ENCODE data around the gene NOC2L. TPM values are rescaled to one million over a fixed set of nuclear protein-coding genes. Genes with fewer than 3 reads are reported as not detected.

NOC2L gene
- polyA plus RNA-seq, 2 donors, result 60.8 to 67.4 TPM

GRCh38 chr1:914131-914890, 44.7 kb downstream of the NOC2L start:
- peaks cover 2 to 11% of the 10 kb centered on the region in 2 donors for H3K4me1 ChIP-seq (ENCODE audit: control insufficient read depth in 2 of 2, insufficient read depth in 2 of 2, low read length in 1 of 2)
- WGBS, 2 donors, result 71 to 72% methylated on average over 21 of the region's 21 CpGs

GRCh38 chr1:913491-914130, 45.4 kb downstream of the NOC2L start:
- no peaks in the 10 kb centered on the region for H3K36me3 ChIP-seq (ENCODE audit: control insufficient read depth in 2 of 2, insufficient read depth in 2 of 2, low read length in 1 of 2)
- no peak overlapping the region for H3K27ac ChIP-seq (ENCODE audit: low read depth in 2 of 2, low read length in 1 of 2)
- H3K4me1 ChIP-seq (ENCODE audit: control insufficient read depth in 2 of 2, insufficient read depth in 2 of 2, low read length in 1 of 2), result peaks cover 2 to 10% of the 10 kb centered on the region in 2 donors
- peaks cover 0 to 11% of the 10 kb centered on the region in 2 donors for H3K27me3 ChIP-seq (ENCODE audit: control insufficient read depth in 1 of 2, insufficient read depth in 2 of 2, low read length in 2 of 2)
- no peaks in the 10 kb centered on the region for H3K9me3 ChIP-seq (ENCODE audit: control insufficient read depth in 2 of 2, insufficient read depth in 1 of 2, low read depth in 1 of 2, low read length in 1 of 2)
- H3K4me3 ChIP-seq (ENCODE audit: low read depth in 1 of 2, low read length in 2 of 2), result no peak overlapping the region
- WGBS, 2 donors, result 70 to 74% methylated on average over 16 of the region's 16 CpGs

More at GRCh38 chr1:914131-914890, 44.7 kb downstream of the NOC2L start:
- Histone ChIP-seq H3K36me3 (ENCODE audit: control insufficient read depth in 2 of 2, insufficient read depth in 2 of 2, low read length in 1 of 2) (no peaks in the 10 kb centered on the region), H3K9me3 (ENCODE audit: control insufficient read depth in 2 of 2, insufficient read depth in 1 of 2, low read depth in 1 of 2, low read length in 1 of 2) (no peaks in the 10 kb centered on the region), H3K4me3 (ENCODE audit: low read depth in 1 of 2, low read length in 2 of 2) (no peak overlapping the region), H3K27me3 (ENCODE audit: control insufficient read depth in 1 of 2, insufficient read depth in 2 of 2, low read length in 2 of 2) (peaks cover 0 to 15% of the 10 kb centered on the region in 2 donors), H3K27ac (ENCODE audit: low read depth in 2 of 2, low read length in 1 of 2) (no peak overlapping the region)

DNA sequence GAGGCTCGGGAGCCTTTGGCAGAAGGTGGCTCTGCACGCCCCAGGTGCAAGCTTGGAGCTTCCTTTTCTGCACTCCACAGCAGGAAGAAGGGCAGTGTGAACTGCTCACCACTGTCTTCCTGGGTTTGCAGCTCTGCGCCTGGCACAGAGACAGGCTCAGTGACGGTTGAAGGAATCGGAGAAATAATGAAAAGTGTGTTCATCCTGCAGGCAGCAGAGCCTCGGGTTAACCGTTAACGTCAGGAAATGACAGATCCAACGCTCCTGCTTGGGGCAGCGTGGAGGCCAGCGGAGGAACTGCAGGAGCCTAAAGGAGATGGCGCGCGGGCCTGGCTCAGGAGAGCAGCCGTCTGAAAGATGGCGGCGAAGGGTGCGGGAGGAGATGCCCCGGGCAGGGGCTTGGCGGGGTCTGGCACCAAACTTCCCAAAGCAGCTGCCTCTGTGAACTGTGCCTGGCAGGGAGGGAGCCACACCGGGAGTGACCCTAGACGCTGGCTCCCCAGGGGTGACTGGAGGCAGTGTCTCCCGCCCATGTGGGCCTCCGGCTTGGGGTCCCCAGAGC, 46.2 kb downstream of the NOC2L start:
- H3K27ac ChIP-seq (ENCODE audit: low read depth in 2 of 2, low read length in 1 of 2), result no peak overlapping the region
- H3K4me3 ChIP-seq (ENCODE audit: low read depth in 1 of 2, low read length in 2 of 2), result no peak overlapping the region
- peaks cover 0 to 11% of the 10 kb centered on the region in 2 donors for H3K27me3 ChIP-seq (ENCODE audit: control insufficient read depth in 1 of 2, insufficient read depth in 2 of 2, low read length in 2 of 2)
- 42 to 50% methylated on average over 24 of the region's 24 CpGs for WGBS, 2 donors
- H3K36me3 ChIP-seq (ENCODE audit: control insufficient read depth in 2 of 2, insufficient read depth in 2 of 2, low read length in 1 of 2), result no peaks in the 10 kb centered on the region
- H3K9me3 ChIP-seq (ENCODE audit: control insufficient read depth in 2 of 2, insufficient read depth in 1 of 2, low read depth in 1 of 2, low read length in 1 of 2), result no peaks in the 10 kb centered on the region
- H3K4me1 ChIP-seq (ENCODE audit: control insufficient read depth in 2 of 2, insufficient read depth in 2 of 2, low read length in 1 of 2), result peaks cover 2 to 10% of the 10 kb centered on the region in 2 donors

- 66 to 67% methylated on average over 15 of the region's 15 CpGs for WGBS, 2 donors
- no peaks in the 10 kb centered on the region for H3K9me3 ChIP-seq (ENCODE audit: control insufficient read depth in 2 of 2, insufficient read depth in 1 of 2, low read depth in 1 of 2, low read length in 1 of 2)
- H3K27me3 ChIP-seq (ENCODE audit: control insufficient read depth in 1 of 2, insufficient read depth in 2 of 2, low read length in 2 of 2), result peaks cover 0 to 6% of the 10 kb centered on the region in 2 donors
- H3K4me3 ChIP-seq (ENCODE audit: low read depth in 1 of 2, low read length in 2 of 2), result no peak overlapping the region
- H3K27ac ChIP-seq (ENCODE audit: low read depth in 2 of 2, low read length in 1 of 2), result no peak overlapping the region
- no peaks in the 10 kb centered on the region for H3K36me3 ChIP-seq (ENCODE audit: control insufficient read depth in 2 of 2, insufficient read depth in 2 of 2, low read length in 1 of 2)
- peaks cover 2 to 10% of the 10 kb centered on the region in 2 donors for H3K4me1 ChIP-seq (ENCODE audit: control insufficient read depth in 2 of 2, insufficient read depth in 2 of 2, low read length in 1 of 2)
Observed at GRCh38 chr1:911875-912739, 46.9 kb downstream of the NOC2L start.

DNA sequence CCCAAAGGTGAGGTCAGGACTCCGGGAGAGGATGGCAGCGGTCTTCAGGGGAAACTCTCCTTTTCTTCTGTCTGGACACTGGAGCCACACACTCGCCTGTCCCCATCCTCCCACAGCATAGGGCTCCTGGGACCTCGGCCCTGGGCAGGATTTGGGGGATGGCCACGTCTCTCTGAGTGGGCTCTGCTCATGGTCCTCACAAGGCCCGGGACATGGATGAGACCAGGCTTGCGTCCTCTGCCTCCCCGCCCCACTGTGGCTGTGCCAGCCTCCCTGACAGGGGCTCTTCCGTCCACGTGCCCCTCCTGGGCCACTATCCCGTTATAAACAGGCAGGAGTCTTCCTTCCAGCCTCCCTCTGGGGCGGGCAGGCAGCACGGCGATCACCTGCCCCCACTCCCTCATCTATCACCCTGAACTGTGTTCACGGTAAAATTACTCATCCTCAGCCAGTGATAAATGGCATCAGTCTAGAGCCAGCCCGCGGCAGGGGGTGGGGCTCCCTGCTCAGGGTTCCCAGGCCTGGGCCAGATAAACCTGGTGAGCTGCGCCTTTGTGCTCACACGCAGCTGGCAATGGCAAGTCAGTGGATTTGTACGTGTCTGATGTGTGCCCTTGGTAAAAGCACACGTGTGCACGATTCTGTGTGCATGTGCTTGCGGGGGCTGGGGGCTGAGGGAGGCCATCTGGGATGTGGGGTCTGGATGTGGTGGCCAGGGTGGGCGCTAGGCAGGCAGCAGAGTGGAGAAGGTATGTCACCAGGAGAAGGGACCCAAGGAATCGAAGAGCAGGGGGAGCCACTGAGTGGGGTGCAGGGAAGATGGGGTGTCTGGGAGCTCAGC, 48.0 kb downstream of the NOC2L start:
- no peak overlapping the region for H3K4me3 ChIP-seq (ENCODE audit: low read depth in 1 of 2, low read length in 2 of 2)
- H3K36me3 ChIP-seq (ENCODE audit: control insufficient read depth in 2 of 2, insufficient read depth in 2 of 2, low read length in 1 of 2), result no peaks in the 10 kb centered on the region
- H3K9me3 ChIP-seq (ENCODE audit: control insufficient read depth in 2 of 2, insufficient read depth in 1 of 2, low read depth in 1 of 2, low read length in 1 of 2), result no peaks in the 10 kb centered on the region
- 36 to 39% methylated on average over 23 to 25 of the region's 25 CpGs for WGBS, 2 donors
- no peaks in the 10 kb centered on the region for H3K27me3 ChIP-seq (ENCODE audit: control insufficient read depth in 1 of 2, insufficient read depth in 2 of 2, low read length in 2 of 2)
- peaks cover 4 to 10% of the 10 kb centered on the region in 2 donors for H3K4me1 ChIP-seq (ENCODE audit: control insufficient read depth in 2 of 2, insufficient read depth in 2 of 2, low read length in 1 of 2)
- peak overlapping the region in 1 of 2 donors; percentile 19 for H3K27ac ChIP-seq (ENCODE audit: low read depth in 2 of 2, low read length in 1 of 2)

DNA sequence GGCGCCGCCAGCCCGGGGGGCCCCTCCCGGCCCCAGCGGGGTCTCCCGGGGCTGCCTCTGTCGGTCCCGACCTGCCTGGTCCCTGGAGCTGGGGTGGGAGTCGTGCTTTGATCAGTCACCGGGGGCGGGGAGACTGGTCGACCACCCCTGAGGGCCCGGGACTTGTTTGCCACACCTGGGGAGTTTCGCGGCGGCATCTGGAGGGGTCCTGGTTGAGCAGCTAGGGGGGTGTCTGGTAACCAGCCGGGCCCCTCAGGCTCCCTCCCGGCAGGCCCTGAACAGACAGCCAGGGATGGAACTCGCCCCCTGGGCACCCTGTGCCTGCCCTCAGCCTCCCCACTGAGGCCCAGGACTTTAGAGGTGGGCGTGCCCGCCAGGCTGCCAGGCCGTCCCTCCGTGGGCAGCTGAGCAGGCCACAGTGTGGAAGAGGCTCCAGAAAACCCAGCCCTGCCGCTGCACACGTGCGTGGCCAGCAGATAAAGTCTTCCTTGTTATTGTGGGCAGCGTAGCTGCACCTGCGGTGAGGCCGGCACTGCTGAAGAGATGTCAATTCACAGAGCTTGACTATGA, 48.7 kb downstream of the NOC2L start:
- no peak overlapping the region for H3K27ac ChIP-seq (ENCODE audit: low read depth in 2 of 2, low read length in 1 of 2)
- H3K4me3 ChIP-seq (ENCODE audit: low read depth in 1 of 2, low read length in 2 of 2), result no peak overlapping the region
- peaks cover 4 to 10% of the 10 kb centered on the region in 2 donors for H3K4me1 ChIP-seq (ENCODE audit: control insufficient read depth in 2 of 2, insufficient read depth in 2 of 2, low read length in 1 of 2)
- no peaks in the 10 kb centered on the region for H3K36me3 ChIP-seq (ENCODE audit: control insufficient read depth in 2 of 2, insufficient read depth in 2 of 2, low read length in 1 of 2)
- no peaks in the 10 kb centered on the region for H3K27me3 ChIP-seq (ENCODE audit: control insufficient read depth in 1 of 2, insufficient read depth in 2 of 2, low read length in 2 of 2)
- no peaks in the 10 kb centered on the region for H3K9me3 ChIP-seq (ENCODE audit: control insufficient read depth in 2 of 2, insufficient read depth in 1 of 2, low read depth in 1 of 2, low read length in 1 of 2)
- WGBS, 2 donors, result 18 to 24% methylated on average over 27 to 29 of the region's 29 CpGs

- H3K4me1 ChIP-seq (ENCODE audit: control insufficient read depth in 2 of 2, insufficient read depth in 2 of 2, low read length in 1 of 2), result peaks cover 4 to 10% of the 10 kb centered on the region in 2 donors
- no peaks in the 10 kb centered on the region for H3K27me3 ChIP-seq (ENCODE audit: control insufficient read depth in 1 of 2, insufficient read depth in 2 of 2, low read length in 2 of 2)
- H3K27ac ChIP-seq (ENCODE audit: low read depth in 2 of 2, low read length in 1 of 2), result no peak overlapping the region
Observed at GRCh38 chr1:909861-910310, 49.2 kb downstream of the NOC2L start.

GRCh38 chr1:908661-909060, 50.4 kb downstream of the NOC2L start:
- no peaks in the 10 kb centered on the region for H3K27me3 ChIP-seq (ENCODE audit: control insufficient read depth in 1 of 2, insufficient read depth in 2 of 2, low read length in 2 of 2)
- H3K4me1 ChIP-seq (ENCODE audit: control insufficient read depth in 2 of 2, insufficient read depth in 2 of 2, low read length in 1 of 2), result peaks cover 4 to 10% of the 10 kb centered on the region in 2 donors
- H3K9me3 ChIP-seq (ENCODE audit: control insufficient read depth in 2 of 2, insufficient read depth in 1 of 2, low read depth in 1 of 2, low read length in 1 of 2), result no peaks in the 10 kb centered on the region
- no peak overlapping the region for H3K4me3 ChIP-seq (ENCODE audit: low read depth in 1 of 2, low read length in 2 of 2)
- 85 to 88% methylated on average over 11 to 15 of the region's 16 CpGs for WGBS, 2 donors
- H3K27ac ChIP-seq (ENCODE audit: low read depth in 2 of 2, low read length in 1 of 2), result no peak overlapping the region
- no peaks in the 10 kb centered on the region for H3K36me3 ChIP-seq (ENCODE audit: control insufficient read depth in 2 of 2, insufficient read depth in 2 of 2, low read length in 1 of 2)

More at GRCh38 chr1:909861-910310, 49.2 kb downstream of the NOC2L start:
- H3K9me3 ChIP-seq (ENCODE audit: control insufficient read depth in 2 of 2, insufficient read depth in 1 of 2, low read depth in 1 of 2, low read length in 1 of 2), result no peaks in the 10 kb centered on the region
- 0 to 9% methylated on average over 2 to 53 of the region's 53 CpGs for WGBS, 2 donors
- no peak overlapping the region for H3K4me3 ChIP-seq (ENCODE audit: low read depth in 1 of 2, low read length in 2 of 2)
- H3K36me3 ChIP-seq (ENCODE audit: control insufficient read depth in 2 of 2, insufficient read depth in 2 of 2, low read length in 1 of 2), result no peaks in the 10 kb centered on the region
